DMS53 treated with DMSO at 0.1 percent for 48 hours (cell line): ENCODE results near the gene GINS2.

Experiments
- DNase-seq: peaks from one replicate; lab custom pipeline; 2025; ENCODE audit not compliant: unreplicated experiment; lab: John Stamatoyannopoulos, UW

GINS2 gene

GRCh38 chr16:85656351-85657266 is 32.1 kb downstream of the GINS2 start:
- no peak for DNase-seq

DNA sequence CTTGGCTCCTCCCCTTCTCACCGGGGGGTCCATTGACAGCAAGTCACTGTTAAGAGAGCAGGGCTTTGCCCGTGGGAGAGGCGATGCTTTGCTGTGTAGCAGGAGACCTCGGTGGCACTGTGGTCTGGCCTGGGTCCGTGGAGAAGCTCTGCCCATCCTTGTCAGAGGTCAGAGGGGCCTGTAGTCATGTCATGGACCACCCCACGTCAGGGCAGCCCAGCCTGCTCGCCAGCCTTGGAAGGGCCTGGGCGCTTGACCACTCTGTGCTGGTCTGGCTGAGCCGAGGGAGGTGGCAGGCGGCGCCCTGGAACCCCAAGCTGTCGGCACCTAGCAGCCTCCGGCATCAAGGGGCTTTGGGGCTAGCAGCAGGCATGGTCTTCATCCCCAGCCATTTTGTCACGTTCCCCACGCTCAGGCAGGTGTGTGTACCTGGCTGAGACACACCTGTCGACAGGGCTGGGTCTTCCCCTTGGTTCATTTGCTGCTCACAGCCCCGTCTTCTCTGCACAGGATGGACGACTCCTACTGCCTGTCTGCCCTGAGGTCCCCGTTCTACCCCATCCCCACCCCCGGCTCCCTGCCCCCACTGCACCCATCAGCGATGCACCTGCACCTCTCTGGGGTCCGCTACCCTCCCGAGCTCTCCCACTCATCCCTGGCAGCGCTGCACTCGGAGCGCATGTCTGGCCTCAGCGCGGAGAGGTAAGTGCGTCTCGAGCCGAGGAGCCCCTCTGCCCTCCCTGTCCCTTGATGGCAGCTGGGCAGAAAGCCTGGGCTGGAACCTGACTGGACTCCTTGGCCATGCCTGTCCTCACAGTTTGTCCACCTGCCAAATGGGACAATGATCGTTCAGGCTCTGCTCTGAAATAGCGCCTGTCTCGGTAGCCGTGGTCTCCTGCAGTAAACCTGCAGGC is 33.3 kb downstream of the GINS2 start:
- no peak for DNase-seq

GRCh38 chr16:85654251-85655095 is 34.3 kb downstream of the GINS2 start:
- DNase-seq = no peak

DNA sequence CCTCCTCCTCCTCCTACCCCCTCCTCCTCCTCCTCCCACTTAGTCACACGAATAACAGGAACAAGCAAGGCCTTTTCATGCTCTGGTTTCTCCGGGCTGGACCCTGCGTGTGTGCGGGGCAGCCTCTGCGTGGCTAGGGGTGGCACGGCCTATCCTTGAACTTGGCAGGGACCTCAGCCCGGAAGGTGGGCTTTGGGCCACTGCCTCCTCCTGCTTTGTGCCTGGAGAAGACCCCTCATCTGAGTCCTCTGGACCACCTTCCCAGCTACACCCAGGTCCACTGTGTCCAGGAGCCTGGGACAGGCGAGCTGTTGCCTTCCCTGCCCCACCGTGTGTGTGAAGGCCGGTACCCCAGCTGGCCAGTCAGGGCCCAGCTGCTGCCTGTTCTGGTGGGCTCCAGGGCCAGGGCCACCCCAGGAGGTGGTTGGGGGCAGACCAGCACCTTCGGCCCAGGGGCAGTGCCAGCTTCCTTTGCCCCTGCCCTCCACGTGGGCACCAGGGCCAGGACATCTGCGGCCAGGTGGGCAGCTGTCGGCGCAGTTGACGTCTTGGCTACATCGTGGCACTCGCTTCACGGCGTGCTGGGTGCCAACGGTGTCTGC is 35.4 kb downstream of the GINS2 start:
- DNase-seq = no peak

DNA sequence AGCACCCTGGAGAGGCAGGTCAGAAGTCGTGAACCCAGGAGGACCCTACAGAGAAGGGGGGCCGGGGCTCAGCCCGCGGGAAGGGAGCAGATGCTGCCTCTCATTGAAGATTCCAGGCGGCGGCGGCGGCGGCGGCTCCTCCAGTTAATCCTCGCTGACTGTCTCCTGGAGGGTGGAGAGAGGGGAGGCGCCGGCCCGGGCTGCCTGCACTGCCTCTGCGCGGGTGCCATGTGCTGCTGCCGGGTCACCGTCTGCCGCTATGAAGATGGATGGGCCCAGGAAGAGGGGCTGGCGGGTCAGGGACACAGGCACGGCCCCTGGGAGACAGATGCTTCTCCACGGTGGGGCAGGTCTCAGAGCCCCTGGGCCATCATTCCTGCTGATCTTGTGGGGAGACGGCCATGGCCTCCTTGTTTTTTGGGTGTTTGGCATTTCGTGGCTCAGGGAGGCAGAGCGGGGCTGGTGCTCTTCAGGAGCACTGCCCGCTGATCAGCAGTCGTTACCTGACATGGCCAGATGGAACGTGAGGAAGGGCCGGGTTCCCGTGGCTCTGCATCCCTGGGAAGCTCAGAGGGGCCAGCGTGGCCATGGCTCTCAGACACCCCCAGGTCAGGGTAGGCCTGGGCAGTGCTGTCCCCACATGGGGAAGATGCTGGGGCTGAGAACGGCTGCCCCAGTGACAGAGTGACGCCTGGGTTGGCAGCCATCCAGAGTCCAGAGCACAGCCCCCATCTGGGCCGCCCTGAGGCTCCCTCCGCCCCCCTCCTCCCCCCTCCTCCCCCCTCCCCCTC is 36.1 kb downstream of the GINS2 start:
- no peak for DNase-seq

DNA sequence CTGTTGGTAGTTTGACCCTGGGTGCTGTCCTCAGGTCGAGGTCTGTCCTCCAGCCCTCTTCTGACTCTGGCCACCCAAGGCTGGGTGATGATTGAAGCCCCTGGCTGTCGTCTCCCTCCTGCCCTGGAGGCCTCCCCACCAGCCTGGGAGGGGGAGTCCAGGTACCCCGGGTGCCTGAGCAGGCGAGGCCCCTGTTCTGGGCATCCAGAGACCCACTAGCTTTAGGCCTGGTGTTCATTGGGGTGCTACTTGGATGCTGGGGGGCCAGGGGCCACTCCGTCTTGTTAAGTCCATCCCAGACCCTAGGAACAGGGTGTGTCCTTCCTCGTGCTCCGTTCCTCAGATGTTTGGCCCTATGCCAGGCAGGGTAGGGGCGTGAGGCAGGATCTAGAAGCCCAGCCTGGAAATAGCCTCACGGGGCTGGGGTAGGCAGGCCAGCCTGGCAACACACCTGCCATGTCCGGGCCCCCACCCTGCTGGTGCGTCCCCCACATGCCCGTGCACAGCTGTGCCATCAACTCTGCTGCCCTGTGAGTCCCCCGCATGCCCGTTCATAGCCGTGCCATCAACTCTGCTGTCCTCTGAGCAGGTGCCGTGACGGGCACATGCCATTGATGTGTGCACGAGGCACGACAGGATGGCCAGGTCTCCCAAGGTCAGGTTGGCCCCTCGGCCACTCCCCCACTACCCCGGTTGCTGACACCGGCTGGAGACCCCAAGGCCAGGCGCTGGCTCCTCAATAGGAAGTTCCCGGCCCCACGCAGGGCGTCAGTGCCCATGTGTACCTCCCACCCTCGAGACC is 36.9 kb downstream of the GINS2 start:
- DNase-seq = no peak

- DNase-seq = peak; percentile 71
These were observed 37.7 kb downstream of the GINS2 start for GRCh38 chr16:85650844-85651628.

GRCh38 chr16:85650135-85650843 is 38.5 kb downstream of the GINS2 start:
- no peak for DNase-seq

GRCh38 chr16:85649411-85650134 is 39.2 kb downstream of the GINS2 start:
- no peak for DNase-seq

DNA sequence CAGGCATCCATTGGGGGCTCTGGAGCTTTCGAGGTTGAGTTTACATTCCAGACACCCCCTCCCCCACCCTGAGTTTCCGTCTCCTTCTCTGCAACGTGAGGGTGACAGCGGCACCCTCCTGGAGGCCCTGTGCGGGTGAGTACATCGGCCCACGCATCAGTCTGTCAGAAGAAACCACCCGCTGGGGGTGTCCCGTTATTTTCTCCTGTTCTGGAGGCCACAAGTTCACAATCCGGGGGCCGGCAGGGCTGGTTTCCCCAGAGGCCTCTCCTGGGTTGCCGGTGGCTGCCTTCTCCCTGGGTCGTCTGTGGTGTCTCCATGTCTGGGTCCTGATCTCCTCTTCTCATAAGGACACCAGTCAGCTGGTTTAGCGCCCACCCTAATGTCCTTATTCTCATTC is 39.9 kb downstream of the GINS2 start:
- no peak for DNase-seq

GRCh38 chr16:85648070-85648714 is 40.6 kb downstream of the GINS2 start:
- no peak for DNase-seq

DNA sequence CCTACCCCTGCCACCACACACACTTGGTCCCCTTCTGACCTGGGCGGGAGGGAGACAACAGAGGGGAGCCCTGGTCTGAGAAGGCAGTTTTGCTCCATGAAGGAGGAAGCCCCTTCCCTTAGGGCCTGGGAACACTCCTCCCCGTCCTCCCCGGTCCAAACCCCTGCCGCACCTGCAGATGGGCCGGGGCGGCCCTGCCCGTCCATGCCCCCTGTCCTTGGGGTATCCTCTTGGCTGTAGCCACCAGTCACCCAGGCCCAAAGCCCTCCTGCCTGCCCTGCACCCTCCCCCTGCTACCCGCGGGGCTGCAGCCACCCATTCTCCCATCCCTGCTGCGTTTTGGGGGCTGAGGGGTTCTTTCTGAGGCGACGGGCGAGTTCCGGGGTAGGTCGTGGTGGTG is 41.8 kb downstream of the GINS2 start:
- no peak for DNase-seq

- DNase-seq = no peak
These were observed 42.3 kb downstream of the GINS2 start for GRCh38 chr16:85646358-85646907.

GRCh38 chr16:85645021-85645589 is 43.6 kb downstream of the GINS2 start:
- no peak for DNase-seq

DNA sequence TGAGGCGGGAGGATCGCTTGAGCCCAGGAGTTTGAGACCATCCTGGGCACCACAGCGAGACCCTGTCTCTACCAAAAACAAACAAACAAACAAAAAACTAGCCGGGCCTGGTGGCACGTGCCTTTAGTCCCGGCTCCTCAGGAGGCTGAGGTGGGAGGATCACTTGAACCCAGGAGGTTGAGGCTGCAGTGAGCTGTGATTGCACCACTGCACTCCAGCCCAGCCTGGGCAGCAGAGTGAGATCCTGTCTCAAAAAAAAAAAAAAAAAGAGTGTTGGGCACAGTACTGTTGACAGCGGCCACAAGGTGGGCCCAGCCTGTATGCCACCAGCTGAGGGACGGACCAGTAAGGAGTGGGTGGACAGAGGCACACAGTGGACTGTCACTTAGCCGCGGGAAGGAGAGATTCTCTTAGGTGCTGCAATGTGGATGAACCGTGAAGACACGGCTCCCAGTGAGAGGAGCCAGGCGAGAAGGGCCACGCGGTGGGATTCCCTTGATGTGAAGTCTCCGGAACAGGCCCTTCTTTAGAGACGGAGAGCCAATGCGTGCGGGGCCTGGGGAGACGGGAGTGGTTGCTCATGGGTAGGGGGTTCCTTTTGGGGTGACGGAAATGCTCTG is 44.6 kb downstream of the GINS2 start:
- no peak for DNase-seq
